Sigmoid colon (tissue), 7 donors: ENCODE measurements around the gene NAA16. TPM values are rescaled to one million over a fixed set of nuclear protein-coding genes. Genes with fewer than 3 reads are reported as not detected.

Experiments
- DNase-seq: peaks from one replicate; pipeline ENCODE4 v3.0.0-alpha.2; 2019
- H3K27ac ChIP-seq, 4 donors: fragments of 200-600 bp; sonication (generic); one replicate each; pipeline ENCODE4 v1.5.1; 2016 to 2019; ENCODE audit warnings: mild to moderate bottlenecking in 1 of 4
- H3K27me3 ChIP-seq, 3 donors: fragments of 200-600 bp; sonication (generic); one replicate each; pipeline ENCODE4 v1.5.1; 2019; ENCODE audit warnings: mild to moderate bottlenecking in 1 of 3
- H3K36me3 ChIP-seq, 4 donors: fragments of 200-600 bp; sonication (generic); one replicate each; pipeline ENCODE4 v1.5.1; 2016 to 2019
- H3K4me1 ChIP-seq, 4 donors: fragments of 200-600 bp; sonication (generic); one replicate each; pipeline ENCODE4 v1.5.1; 2017 to 2019
- H3K4me3 ChIP-seq, 4 donors: fragments of 200-600 bp; sonication (generic); one replicate each; pipeline ENCODE4 v1.5.1; 2017 to 2019; ENCODE audit warnings: mild to moderate bottlenecking in 2 of 4, moderate library complexity in 1 of 4
- H3K9me3 ChIP-seq, 4 donors: fragments of 200-600 bp in 3 of 4; sonication (generic) in 3 of 4; one replicate each; pipeline versions ENCODE4 v1.5.1 to v1.6.1; 2013 to 2019
- EP300 ChIP-seq, 4 donors: sonication (generic); formaldehyde crosslinking; IDR thresholded peaks; one replicate each; pipeline ENCODE4 v1.6.1; 2017; ENCODE audit warnings: antibody characterized with exemption in 4 of 4
- POLR2A ChIP-seq, 2 donors: fragments of 450-650 bp; IDR thresholded peaks; one replicate each; pipeline ENCODE4 v1.6.1; 2016; ENCODE audit warnings: antibody characterized with exemption in 2 of 2, mild to moderate bottlenecking in 2 of 2, moderate library complexity in 2 of 2
- POLR2AphosphoS5 ChIP-seq, 4 donors: sonication (generic); formaldehyde crosslinking; IDR thresholded peaks; one replicate each; pipeline ENCODE4 v1.6.1; 2017; ENCODE audit warnings: antibody characterized with exemption in 4 of 4
- WGBS, 2 donors: extraction: QIAGEN DNeasy Blood & Tissue Kit; methylation state at CpG; one replicate each; pipeline ENCODE4 v1.1.7; 2013; 5-methylcytosine and 5-hydroxymethylcytosine counted together
- intact Hi-C: fragments of 100-400 bp; cut with DNase I; formaldehyde crosslinking; loops from one replicate; pipeline ENCODE4 v1.15.1; 2023
- polyA plus RNA-seq, 3 donors: library from polyadenylated mRNA; stranded (reverse); fragments of 200-250 nt; gene quantifications; one replicate each; pipeline ENCODE4 v1.2.3, GENCODE V29; 2013
- total RNA-seq, 4 donors: library from RNA; depleted of rRNA; stranded (reverse); fragments of >200 nt; gene quantifications; one replicate each; pipeline ENCODE4 v1.1.0, GENCODE V29; 2016
- TF ChIP-seq, protein P1 (sequence below), 4 experiments: fragments of 450-650 bp in 3 of 4; fragments of 200-600 bp in 1 of 4; IDR thresholded peaks; one replicate each; pipeline ENCODE4 v1.5.1; 2016 to 2019; ENCODE audit warnings: antibody characterized with exemption in 4 of 4, mild to moderate bottlenecking in 3 of 4, moderate library complexity in 2 of 4
- donor health status: healthy with polysubstance abuse.
- donor health status: Bipolar disorder and iron deficiency.
- donor health status: healthy.

NAA16 gene
- total and polyA plus RNA-seq, 7 donors = 2.5 to 24.4 (median 15.2) TPM

DNA sequence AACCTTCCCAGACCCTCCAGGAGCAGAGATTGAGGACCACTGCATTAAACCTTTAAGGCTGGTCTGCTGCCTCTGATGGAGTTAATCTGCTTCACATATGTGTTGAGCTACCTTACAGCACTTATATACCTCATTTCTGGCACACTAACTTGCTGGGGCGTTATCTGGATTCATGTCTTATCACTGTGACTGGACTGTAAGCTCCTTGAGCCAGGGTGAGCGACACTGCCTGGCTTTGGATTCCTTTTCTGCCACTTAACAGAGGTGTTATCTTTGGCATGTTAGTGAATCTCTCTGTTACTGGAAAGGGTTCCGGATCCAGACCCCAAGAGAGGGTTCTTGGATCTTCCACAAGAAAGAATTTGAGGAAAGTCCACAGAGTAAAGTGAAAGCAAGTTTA, 76.5 kb downstream of the NAA16 start:
- Histone ChIP-seq H3K4me3 (no peak overlapping the region), H3K9me3 (no peaks in the 10 kb centered on the region), H3K36me3 (no peaks in the 10 kb centered on the region), H3K27me3 (no peaks in the 10 kb centered on the region), H3K4me1 (no peaks in the 10 kb centered on the region), H3K27ac (no peak overlapping the region)
- 81 to 86% methylated on average over 3 of the region's 3 CpGs for WGBS, 2 donors
- intact Hi-C loops = no loop called here
- DNase-seq = no peak
- TF ChIP-seq, protein P1, sequence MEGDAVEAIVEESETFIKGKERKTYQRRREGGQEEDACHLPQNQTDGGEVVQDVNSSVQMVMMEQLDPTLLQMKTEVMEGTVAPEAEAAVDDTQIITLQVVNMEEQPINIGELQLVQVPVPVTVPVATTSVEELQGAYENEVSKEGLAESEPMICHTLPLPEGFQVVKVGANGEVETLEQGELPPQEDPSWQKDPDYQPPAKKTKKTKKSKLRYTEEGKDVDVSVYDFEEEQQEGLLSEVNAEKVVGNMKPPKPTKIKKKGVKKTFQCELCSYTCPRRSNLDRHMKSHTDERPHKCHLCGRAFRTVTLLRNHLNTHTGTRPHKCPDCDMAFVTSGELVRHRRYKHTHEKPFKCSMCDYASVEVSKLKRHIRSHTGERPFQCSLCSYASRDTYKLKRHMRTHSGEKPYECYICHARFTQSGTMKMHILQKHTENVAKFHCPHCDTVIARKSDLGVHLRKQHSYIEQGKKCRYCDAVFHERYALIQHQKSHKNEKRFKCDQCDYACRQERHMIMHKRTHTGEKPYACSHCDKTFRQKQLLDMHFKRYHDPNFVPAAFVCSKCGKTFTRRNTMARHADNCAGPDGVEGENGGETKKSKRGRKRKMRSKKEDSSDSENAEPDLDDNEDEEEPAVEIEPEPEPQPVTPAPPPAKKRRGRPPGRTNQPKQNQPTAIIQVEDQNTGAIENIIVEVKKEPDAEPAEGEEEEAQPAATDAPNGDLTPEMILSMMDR (IDR thresholded peaks at IDR 0.05) = no peak
- no peak for TF ChIP-seq POLR2A (IDR thresholded peaks at IDR 0.05)
- no peak for TF ChIP-seq POLR2AphosphoS5 (IDR thresholded peaks at IDR 0.05)
- no peak for TF ChIP-seq EP300 (IDR thresholded peaks at IDR 0.05)

DNA sequence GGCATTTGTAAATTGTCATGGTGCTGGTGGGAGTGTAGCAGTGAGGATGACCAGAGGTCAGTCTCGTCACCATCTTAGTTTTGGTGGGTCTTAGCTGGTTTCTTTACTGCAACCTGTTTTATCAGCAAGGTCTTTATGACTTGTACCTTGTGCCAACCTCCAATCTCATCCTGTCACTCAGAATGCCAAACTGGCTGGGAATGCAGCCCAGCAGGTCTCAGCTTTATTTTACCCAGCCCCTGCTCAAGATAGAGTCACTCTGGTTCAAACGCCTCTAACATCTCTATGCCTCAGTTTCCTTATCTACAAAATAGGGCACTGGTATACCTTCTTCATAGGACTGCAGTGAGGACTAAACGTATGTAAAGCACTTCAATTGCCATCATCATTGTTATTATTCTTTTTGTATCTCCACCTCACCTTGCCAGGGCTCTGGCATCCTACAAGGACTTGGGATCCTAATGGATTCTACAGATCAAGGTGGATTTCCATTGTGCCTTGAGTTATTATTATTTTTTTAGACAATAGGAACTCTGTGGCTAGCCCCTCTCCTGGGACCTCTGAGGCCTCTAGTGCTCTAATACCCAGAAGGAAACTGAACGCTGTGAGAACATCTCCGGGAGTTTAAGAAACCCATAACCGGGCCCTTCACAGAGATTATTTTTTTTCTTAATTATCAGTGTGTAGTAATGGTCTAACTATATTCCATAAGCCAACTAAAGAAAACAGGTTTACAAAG, 77.2 kb downstream of the NAA16 start:
- H3K27me3 ChIP-seq = no peaks in the 10 kb centered on the region
- H3K9me3 ChIP-seq = no peaks in the 10 kb centered on the region
- H3K4me3 ChIP-seq = no peak overlapping the region
- no peak overlapping the region for H3K27ac ChIP-seq
- no peak for TF ChIP-seq POLR2AphosphoS5 (IDR thresholded peaks at IDR 0.05)
- TF ChIP-seq, protein P1 (IDR thresholded peaks at IDR 0.05) = no peak
- no peak for TF ChIP-seq EP300 (IDR thresholded peaks at IDR 0.05)
- TF ChIP-seq POLR2A (IDR thresholded peaks at IDR 0.05) = no peak
- H3K36me3 ChIP-seq = no peaks in the 10 kb centered on the region
- intact Hi-C loops = no loop called here
- no peak for DNase-seq
- no peaks in the 10 kb centered on the region for H3K4me1 ChIP-seq
- 80 to 88% methylated on average over 6 of the region's 6 CpGs for WGBS, 2 donors

DNA sequence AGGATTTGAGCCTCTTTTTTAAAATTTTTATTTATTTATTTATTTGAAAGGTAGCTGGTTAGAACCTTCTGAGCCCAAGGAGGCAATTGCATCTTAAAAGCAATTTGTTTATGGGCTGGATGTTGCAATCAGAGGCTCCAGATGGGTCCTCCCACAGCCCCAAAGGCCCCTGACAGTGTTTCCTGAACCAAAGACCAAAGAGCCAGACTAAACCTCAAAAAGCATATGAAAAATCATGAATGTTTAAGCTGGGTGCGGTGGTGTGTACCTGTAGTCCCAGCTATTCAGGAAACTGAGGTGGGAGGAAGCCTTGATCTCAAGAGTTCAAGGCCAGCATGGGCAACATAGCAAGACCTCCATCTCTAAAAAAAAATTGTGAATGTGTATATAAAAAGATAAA, 78.5 kb downstream of the NAA16 start:
- Histone ChIP-seq H3K27ac (no peak overlapping the region), H3K36me3 (no peaks in the 10 kb centered on the region), H3K27me3 (no peaks in the 10 kb centered on the region), H3K4me1 (no peaks in the 10 kb centered on the region), H3K9me3 (no peaks in the 10 kb centered on the region), H3K4me3 (no peak overlapping the region)
- DNase-seq = no peak
- 38 to 81% methylated on average over 1 of the region's 1 CpG for WGBS, 2 donors
- TF ChIP-seq POLR2AphosphoS5 (IDR thresholded peaks at IDR 0.05) = no peak
- TF ChIP-seq POLR2A (IDR thresholded peaks at IDR 0.05) = no peak
- TF ChIP-seq, protein P1 (IDR thresholded peaks at IDR 0.05) = no peak
- TF ChIP-seq EP300 (IDR thresholded peaks at IDR 0.05) = no peak
- intact Hi-C loops = no loop called here

DNA sequence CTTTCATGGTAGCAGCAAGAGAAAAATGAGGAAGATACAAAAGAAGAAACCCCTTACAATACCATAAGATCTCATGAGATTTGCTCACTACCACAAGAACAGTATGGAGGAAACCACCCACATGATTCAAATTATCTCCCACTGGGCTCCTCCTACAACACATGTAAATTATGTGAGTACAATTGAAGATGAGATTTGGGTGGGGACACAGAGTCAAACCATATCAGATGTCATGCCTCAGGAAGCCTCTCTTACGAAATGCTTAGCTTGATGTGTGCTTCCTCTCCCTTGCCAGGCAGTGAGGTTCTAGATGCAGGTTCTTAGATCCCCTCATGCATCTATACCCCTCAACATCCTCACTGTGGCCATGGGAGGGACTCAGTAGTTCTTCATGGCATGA, 83.1 kb downstream of the NAA16 start:
- H3K27ac ChIP-seq = no peak overlapping the region
- no peaks in the 10 kb centered on the region for H3K27me3 ChIP-seq
- H3K9me3 ChIP-seq = no peaks in the 10 kb centered on the region
- H3K4me1 ChIP-seq = no peaks in the 10 kb centered on the region
- H3K4me3 ChIP-seq = no peak overlapping the region
- 80 to 91% methylated on average over 1 of the region's 1 CpG for WGBS, 2 donors
- TF ChIP-seq EP300 (IDR thresholded peaks at IDR 0.05) = no peak
- no peak for TF ChIP-seq POLR2A (IDR thresholded peaks at IDR 0.05)
- TF ChIP-seq POLR2AphosphoS5 (IDR thresholded peaks at IDR 0.05) = no peak
- TF ChIP-seq, protein P1 (IDR thresholded peaks at IDR 0.05) = no peak
- intact Hi-C loops = no loop called here
- DNase-seq = no peak
- no peaks in the 10 kb centered on the region for H3K36me3 ChIP-seq
